Dermis microvascular lymphatic vessel endothelial cell (primary cell): ENCODE results near the gene ADRA2B. TPM values are rescaled to one million over a fixed set of nuclear protein-coding genes. Genes with fewer than 3 reads are reported as not detected.
"Not testable (repeated sequence)": the region's sequence is repeated elsewhere in the genome, so short reads cannot be mapped to it uniquely, and the experiment has no call there.

ENCODE experiments used
- DNase-seq, 2 donors: peaks; one replicate each; pipeline versions ENCODE4 v3.0.0 to v3.0.0-alpha.2; 2010; ENCODE audit warnings: low read depth in 2 of 2
- total RNA-seq: library from RNA; depleted of rRNA; stranded (reverse); fragments of >200 nt; gene quantifications from 2 replicates; pipeline ENCODE4 v1.2.1, GENCODE V29; 2014

ADRA2B gene
- total RNA-seq, 1 donor from 2014 or later: under 0.01 TPM

- not testable (repeated sequence) for DNase-seq
Measured at GRCh38 chr2:96071087-96071976, 45.0 kb downstream of the ADRA2B start.

- DNase-seq: not testable (repeated sequence)
Measured at GRCh38 chr2:96070351-96070750, 46.0 kb downstream of the ADRA2B start.

GRCh38 chr2:96069878-96070277, 46.5 kb downstream of the ADRA2B start:
- not testable (repeated sequence) for DNase-seq

- not testable (repeated sequence) for DNase-seq
Measured at GRCh38 chr2:96067902-96068581, 48.3 kb downstream of the ADRA2B start.

GRCh38 chr2:96067098-96067660, 49.2 kb downstream of the ADRA2B start:
- not testable (repeated sequence) for DNase-seq

- DNase-seq: not testable (repeated sequence)
Measured at GRCh38 chr2:96066511-96066910, 49.9 kb downstream of the ADRA2B start.

GRCh38 chr2:96065954-96066353, 50.4 kb downstream of the ADRA2B start:
- not testable (repeated sequence) for DNase-seq

- DNase-seq: no peak
Measured at GRCh38 chr2:96065381-96065930, 50.9 kb downstream of the ADRA2B start.

- DNase-seq: not testable (repeated sequence)
Measured at GRCh38 chr2:96064760-96065159, 51.6 kb downstream of the ADRA2B start.

GRCh38 chr2:96064047-96064675, 52.2 kb downstream of the ADRA2B start:
- not testable (repeated sequence) for DNase-seq

GRCh38 chr2:96063116-96063899, 53.1 kb downstream of the ADRA2B start:
- DNase-seq: peak; percentile 1 to 39

Other genes with a start within 250 kb of the ADRA2B start
- gene ANKRD36C, start 124.7 kb downstream of the ADRA2B start, total RNA-seq: 18.8 and 27.5 TPM in 2 replicates
- 5.6 and 14.3 TPM in 2 replicates for gene GPAT2, start 81.7 kb downstream of the ADRA2B start, total RNA-seq
- gene ASTL, start 21.9 kb upstream of the ADRA2B start, total RNA-seq: not detected in 2 replicates
- 0.26 and 0.76 TPM in 2 replicates for gene DUSP2, start 28.9 kb upstream of the ADRA2B start, total RNA-seq
- 238 and 252 TPM in 2 replicates for gene STARD7, start 92.3 kb upstream of the ADRA2B start, total RNA-seq
- gene TMEM127, start 149.4 kb upstream of the ADRA2B start, total RNA-seq: 17.8 and 25.8 TPM in 2 replicates
- gene CIAO1, start 149.7 kb upstream of the ADRA2B start, total RNA-seq: 84.2 and 100 TPM in 2 replicates
- gene SNRNP200, start 189.0 kb upstream of the ADRA2B start, total RNA-seq: 47.8 and 65.4 TPM in 2 replicates
- gene ITPRIPL1, start 208.7 kb upstream of the ADRA2B start, total RNA-seq: 4.0 and 4.4 TPM in 2 replicates
- gene NCAPH, start 219.2 kb upstream of the ADRA2B start, total RNA-seq: 7.6 and 16.3 TPM in 2 replicates